ENCODE data around the gene MANBA.

MANBA gene

DNA sequence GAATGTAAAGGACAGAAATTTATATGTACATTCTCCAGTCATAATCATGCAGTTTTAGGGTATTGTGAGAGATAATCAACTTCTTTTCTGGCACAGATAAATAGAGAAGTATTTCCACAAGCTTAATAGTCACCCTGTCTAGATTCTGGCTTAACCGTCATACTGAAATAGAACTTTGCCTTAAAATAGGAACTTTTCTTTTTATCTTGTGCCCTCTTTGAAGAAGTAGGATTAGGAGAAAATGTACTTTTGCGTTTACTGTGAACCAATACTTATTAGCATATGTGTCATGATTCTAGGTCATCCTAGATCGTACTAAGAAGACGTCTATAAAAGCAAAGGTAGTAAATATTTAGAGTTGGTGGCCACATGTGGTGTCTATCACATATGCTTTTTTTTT lies 164.2 kb downstream of the MANBA start:
- no peak overlapping the region for H3K4me3 ChIP-seq (ENCODE audit: low read depth, low read length)
- TF ChIP-seq, protein P1, sequence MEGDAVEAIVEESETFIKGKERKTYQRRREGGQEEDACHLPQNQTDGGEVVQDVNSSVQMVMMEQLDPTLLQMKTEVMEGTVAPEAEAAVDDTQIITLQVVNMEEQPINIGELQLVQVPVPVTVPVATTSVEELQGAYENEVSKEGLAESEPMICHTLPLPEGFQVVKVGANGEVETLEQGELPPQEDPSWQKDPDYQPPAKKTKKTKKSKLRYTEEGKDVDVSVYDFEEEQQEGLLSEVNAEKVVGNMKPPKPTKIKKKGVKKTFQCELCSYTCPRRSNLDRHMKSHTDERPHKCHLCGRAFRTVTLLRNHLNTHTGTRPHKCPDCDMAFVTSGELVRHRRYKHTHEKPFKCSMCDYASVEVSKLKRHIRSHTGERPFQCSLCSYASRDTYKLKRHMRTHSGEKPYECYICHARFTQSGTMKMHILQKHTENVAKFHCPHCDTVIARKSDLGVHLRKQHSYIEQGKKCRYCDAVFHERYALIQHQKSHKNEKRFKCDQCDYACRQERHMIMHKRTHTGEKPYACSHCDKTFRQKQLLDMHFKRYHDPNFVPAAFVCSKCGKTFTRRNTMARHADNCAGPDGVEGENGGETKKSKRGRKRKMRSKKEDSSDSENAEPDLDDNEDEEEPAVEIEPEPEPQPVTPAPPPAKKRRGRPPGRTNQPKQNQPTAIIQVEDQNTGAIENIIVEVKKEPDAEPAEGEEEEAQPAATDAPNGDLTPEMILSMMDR (IDR thresholded peaks at IDR 0.05; ENCODE audit: borderline replicate concordance, insufficient read depth, low read depth, low read length) = no peak

DNA sequence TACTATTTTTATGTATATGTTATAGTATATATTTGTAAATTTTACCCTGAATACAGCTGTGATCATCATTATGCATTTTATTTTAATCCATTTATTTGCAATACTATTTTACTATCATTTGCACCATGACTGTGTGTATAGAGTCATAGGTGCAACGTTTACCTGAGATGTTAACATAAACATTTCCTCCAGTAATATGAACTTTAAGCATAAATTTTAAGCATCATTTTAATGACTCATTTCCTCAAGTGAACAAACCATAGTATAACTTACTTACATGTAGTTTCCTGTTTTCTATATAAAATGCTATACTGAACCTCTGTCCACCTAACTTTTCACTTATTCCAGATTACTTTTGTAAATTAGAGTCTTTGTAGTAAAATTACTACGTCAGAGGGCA lies 166.8 kb downstream of the MANBA start:
- no peak overlapping the region for H3K4me3 ChIP-seq (ENCODE audit: low read depth, low read length)
- TF ChIP-seq, protein P1 (IDR thresholded peaks at IDR 0.05; ENCODE audit: borderline replicate concordance, insufficient read depth, low read depth, low read length) = no peak

DNA sequence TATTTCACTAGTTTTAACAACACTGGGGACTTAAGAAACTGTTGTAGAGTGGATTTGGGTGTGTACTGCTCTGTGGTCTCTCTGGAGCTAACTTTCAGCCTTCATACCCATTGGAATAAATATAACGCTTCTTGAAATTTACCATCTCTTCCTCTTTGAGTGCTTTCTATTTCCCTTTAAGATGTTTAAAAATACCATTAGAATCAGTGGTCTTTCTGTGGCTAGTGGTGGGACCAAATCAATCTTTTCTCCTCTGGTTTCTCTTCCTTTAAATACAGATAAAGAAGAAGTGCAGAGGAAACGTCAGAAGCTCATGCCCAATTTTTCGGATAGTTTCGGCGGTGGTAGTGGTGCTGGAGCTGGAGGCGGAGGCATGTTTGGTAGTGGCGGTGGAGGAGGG lies 167.6 kb downstream of the MANBA start:
- TF ChIP-seq, protein P1 (IDR thresholded peaks at IDR 0.05; ENCODE audit: borderline replicate concordance, insufficient read depth, low read depth, low read length) = no peak
- no peak overlapping the region for H3K4me3 ChIP-seq (ENCODE audit: low read depth, low read length)

DNA sequence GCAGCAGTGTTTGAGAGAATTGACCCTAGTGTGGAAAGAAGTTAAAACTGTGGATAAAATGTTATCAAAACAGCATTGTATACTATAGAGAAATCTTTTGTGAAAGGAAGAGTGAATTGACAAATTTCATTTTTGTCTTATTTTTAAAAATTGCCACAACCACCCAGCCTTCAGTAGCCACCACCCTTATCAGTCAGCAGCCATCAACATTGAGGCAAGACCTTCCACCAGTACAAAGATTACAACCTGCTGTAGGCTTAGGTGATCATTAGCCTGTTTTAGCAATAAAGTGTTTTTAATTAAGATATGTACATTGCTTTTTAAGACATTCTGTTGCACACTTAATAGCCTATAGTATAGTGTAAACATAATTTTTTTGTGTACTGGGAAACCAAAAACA lies 168.5 kb downstream of the MANBA start:
- TF ChIP-seq, protein P1 (IDR thresholded peaks at IDR 0.05; ENCODE audit: borderline replicate concordance, insufficient read depth, low read depth, low read length) = no peak
- no peak overlapping the region for H3K4me3 ChIP-seq (ENCODE audit: low read depth, low read length)

DNA sequence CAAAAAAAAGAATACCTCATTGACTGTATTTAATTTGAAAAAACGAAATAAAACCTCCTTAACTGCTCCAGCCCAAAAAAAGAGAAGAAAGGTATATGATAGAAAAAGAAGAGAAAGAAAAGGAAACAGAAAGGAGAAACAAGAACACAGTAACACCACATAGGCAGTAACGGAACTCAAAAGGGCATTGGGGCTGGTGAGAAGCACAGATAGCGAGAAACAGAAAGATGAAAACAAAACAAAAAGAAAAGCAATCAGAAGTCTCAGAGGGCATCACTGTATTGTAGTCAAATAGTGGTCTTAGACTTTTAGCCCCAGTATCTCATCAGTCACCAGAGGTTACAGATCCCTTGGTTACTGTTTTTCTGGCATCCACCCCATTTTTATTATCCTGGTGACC lies 171.0 kb downstream of the MANBA start:
- H3K4me3 ChIP-seq (ENCODE audit: low read depth, low read length) = no peak overlapping the region
- TF ChIP-seq, protein P1 (IDR thresholded peaks at IDR 0.05; ENCODE audit: borderline replicate concordance, insufficient read depth, low read depth, low read length) = no peak

DNA sequence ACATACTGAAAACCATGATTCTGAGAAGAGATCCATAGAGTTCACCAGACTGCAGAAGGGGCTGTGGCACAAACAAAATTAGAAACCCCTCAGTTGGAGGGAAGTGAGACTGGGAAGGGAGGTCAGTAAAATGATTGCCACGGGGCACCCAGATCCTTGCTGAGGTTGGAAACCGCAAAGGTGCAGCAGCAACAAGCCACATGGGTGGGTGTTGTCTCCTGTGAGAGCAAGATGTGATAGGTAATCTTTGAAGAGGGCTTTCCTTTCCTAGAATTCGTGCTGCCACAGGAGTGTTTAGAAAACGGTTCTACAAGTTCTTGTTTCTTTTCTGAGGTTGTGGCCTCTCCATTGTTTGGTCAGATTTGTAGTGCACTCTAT lies 174.1 kb downstream of the MANBA start:
- TF ChIP-seq, protein P1 (IDR thresholded peaks at IDR 0.05; ENCODE audit: borderline replicate concordance, insufficient read depth, low read depth, low read length) = no peak

DNA sequence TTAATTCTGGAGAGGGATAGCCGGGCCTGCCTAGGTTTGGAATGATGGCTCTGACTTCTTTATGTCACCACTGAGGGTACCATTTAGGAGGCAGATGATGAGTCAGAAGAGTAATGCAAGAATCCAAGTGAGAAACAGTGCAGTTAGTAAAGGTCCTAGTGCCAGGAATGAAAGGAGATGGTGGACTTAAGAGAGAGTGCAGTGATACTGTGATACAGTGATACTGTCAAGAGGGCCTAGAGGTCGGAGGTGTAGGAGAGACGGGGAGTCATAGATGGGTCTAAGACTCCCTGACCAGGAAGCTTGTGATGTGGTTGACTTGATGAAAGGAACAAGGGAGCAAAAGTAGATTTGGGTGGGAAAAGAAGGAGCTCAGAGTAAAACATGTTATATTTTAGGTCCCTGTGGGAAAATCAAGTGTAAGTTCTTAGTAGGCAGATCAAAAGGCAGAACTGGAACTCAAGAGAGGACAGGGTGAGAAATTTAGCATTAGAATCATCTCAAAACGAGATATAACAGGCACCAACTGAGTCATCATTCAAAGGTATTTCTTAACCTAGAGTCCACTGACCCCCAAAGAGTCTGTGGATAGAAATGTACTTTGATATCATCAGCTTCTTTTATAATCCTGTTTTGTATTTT lies 174.6 kb downstream of the MANBA start:
- TF ChIP-seq, protein P1 (IDR thresholded peaks at IDR 0.05; ENCODE audit: borderline replicate concordance, insufficient read depth, low read depth, low read length) = no peak

More for the DNA sequence above, 174.1 kb downstream of the MANBA start:
- no peak overlapping the region for H3K4me3 ChIP-seq (ENCODE audit: low read depth, low read length)

More for the DNA sequence above, 174.6 kb downstream of the MANBA start:
- no peak overlapping the region for H3K4me3 ChIP-seq (ENCODE audit: low read depth, low read length)

Data from GM12875 (cell line).